NCI-H187 (cell line): ENCODE results near the gene KLHL22.
"Not testable (repeated sequence)": the region's sequence is repeated elsewhere in the genome, so short reads cannot be mapped to it uniquely, and the experiment has no call there.

Experiments
- DNase-seq, 2 experiments: peaks; one replicate each; lab custom pipeline; 2025; lab: John Stamatoyannopoulos, UW

Gene KLHL22

GRCh38 chr22:20420157-20420842, 75.3 kb downstream of the KLHL22 start:
- no peak for DNase-seq

- no peak for DNase-seq
Observed at GRCh38 chr22:20419664-20419951, 76.0 kb downstream of the KLHL22 start.

DNA sequence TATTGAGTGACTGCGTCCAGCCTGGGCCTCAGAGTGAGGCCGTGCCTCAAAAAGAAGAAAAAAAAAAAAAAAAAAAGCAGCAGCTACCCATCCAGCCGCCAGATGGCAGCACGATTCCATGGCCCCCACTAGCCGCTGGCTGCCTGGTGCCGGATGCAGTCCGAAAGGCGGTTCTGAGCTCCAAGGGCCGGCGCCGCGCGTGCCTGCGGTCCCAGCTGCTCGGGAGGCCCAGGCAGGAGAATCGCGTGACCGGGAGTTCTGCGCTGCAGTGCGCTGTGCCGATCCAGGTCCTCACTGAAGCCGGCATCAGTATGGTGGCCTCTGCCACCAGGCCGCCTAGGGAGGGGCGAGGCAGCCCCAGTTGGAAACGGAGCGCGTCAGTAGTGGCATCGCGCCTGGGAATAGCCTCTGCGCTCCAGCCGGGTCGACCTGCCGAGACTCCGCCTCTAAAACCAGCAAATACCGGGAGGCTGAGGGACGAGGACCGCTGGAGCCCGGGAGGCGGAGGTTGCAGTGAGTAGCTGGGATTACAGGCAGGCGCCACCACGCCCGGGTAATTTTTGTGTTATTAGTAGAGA, 77.3 kb downstream of the KLHL22 start:
- DNase-seq = peak; percentile 8 to 11

DNA sequence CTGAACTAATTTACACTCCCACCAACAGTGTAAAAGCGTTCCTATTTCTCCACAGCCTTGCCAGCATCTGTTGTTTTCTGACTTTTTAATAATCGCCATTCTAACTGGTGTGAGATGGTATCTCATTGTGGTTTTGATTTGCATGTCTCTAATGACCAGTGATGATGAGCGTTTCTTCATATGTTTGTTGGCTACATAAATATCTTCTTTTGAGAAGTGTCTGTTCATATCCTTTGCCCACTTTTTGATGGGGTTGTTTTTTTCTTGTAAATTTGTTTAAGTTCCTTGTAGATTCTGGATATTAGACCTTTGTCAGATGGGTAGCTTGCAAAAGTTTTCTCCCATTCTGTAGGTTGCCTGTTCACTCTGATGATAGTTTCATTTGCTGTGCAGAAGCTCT, 79.9 kb downstream of the KLHL22 start:
- DNase-seq = not testable (repeated sequence)

- not testable (repeated sequence) for DNase-seq
Observed at GRCh38 chr22:20415241-20415640, 80.4 kb downstream of the KLHL22 start.

DNA sequence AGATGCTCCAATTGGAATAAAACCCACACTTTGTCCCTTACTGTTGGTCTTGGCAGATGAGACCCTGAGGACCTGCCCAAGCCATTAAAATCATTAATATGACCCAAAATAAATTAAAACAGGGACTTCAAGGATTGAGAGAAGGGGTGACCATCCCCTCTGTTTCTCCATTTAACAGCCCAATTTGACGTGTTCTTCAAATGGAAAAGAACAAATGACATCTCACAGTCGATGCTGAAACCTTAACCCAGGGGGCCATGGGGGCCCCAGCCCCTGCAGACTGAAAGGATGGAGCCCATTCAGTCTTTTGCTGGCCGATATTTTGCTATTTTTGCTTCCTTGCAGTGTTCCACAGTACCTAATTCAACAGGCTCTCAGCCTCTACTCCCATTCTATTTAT, 81.1 kb downstream of the KLHL22 start:
- DNase-seq = no peak

DNA sequence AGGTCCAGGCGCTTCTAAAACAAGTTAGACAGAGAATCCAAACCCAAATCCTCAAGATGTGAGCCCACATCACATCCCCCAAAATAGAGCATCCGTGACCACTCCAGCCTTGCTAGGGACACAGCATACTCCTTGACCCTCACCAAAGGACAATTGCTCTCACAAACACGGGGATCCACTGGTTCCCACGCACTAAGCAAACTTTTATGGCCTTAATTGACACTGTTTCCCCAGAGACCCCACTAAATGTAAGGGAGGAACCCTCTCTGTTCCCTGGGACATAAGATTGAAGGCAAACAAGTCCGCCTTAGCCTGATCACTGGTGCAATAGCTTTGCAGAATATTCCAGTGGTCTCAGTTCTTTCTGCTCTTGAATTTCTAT, 81.5 kb downstream of the KLHL22 start:
- no peak for DNase-seq

DNA sequence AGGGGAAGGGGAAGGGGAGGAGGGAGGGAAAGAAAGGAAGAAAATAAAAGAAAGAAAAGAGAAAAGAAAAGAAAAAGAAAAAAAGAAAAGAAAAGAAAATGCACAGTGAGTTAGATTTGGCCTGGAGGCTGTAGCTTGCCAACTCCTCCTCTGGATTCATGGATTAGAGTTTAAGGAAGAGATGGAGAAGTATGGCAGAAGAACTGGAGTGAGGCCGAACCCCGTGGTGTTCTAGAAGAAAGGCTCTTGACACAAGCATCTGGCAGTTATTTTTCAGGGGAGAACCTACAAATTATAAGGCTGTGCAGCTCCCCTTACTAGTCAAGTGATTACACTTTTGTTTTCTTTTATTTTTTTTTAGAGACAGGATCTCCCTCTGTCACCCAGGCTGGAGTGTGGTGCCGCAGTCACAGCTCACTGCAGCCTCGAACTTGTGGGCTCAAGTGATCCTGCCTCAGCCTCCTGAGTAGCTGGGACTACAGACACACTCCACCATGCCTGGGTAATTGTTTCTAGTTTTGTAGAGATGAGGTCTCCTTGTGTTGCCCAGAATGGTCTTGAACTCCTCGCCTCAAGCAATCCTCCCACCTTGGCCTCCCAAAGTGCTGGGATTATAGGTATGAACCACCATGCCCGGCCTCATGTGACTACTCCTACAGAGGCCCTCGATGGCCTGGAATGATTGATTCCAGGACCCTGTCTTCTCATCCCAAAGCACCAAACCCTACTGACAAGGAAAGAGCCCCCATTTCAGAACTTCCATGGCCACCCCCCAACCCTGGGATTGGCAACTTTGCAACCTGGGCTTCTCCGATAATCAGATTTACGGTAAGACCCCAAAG, 82.2 kb downstream of the KLHL22 start:
- no peak for DNase-seq

GRCh38 chr22:20412474-20413216, 83.0 kb downstream of the KLHL22 start:
- no peak for DNase-seq

DNA sequence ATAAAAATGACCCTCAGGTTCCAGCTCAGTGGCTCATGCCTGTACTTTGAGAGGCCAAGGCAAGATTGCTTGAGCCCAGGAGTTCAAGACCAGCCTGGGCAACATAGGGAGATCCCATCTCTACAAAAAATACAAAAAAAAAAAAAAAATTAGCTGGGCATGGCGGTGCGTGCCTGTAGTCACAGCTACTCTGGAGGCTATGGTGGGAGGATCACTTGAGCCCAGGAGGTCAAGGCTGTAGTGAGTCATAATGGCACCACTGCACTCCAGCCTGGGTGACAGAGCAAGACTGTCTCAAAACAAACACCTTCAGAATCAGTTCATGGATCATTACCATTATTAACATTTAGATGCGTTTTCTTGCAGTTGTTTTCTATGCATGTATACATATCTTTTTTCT, 86.2 kb downstream of the KLHL22 start:
- not testable (repeated sequence) for DNase-seq

- no peak for DNase-seq
Observed at GRCh38 chr22:20408891-20409290, 86.7 kb downstream of the KLHL22 start.

DNA sequence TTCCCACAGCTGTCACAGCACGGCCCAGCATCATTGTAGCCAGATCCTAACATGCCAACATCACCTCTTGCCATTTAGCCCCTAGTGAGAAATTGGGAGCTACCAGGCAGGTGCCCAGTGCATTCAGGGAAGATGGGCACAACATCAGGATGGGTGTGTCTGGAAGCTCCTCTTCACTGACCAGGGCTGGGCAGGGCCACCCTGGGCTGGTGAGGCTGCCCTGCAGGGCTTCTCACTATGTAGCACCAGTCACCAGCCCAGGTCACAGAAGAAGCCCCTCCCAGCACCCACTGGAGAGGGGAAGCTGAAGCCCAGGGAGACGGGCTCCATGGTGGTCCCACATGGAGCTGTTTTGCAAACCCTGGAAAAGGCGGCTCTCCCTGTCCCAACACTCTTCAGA, 87.8 kb downstream of the KLHL22 start:
- DNase-seq = no peak

DNA sequence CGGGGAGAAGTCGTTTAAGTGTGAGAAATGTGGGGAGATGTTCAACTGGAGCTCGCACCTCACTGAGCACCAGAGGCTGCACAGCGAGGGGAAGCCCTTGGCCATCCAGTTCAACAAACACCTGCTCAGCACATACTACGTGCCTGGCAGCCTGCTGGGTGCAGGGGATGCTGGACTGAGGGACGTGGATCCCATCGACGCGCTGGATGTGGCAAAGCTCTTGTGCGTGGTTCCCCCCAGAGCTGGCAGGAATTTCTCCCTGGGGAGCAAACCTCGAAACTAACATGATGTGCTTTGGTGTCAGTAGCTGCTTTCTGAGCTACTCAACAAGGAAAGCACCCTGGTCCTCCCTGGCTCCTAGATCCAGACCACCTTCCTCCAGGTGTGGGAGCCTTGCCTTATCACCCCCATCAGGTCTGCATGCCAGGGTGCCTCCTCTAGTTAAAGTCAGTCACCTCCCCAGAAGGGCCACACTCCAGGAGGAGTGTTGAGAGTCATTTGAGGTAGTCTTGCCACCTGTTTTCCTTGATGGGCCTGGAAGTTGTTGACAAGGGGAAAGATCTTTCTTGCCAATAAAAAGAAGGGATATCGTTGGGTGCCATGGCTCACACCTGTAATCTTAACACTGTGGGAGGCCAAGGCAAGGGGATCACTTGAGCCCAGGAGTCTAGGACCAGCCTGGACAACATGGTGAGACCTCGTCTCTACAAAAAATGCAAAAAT, 88.7 kb downstream of the KLHL22 start:
- DNase-seq = no peak

DNA sequence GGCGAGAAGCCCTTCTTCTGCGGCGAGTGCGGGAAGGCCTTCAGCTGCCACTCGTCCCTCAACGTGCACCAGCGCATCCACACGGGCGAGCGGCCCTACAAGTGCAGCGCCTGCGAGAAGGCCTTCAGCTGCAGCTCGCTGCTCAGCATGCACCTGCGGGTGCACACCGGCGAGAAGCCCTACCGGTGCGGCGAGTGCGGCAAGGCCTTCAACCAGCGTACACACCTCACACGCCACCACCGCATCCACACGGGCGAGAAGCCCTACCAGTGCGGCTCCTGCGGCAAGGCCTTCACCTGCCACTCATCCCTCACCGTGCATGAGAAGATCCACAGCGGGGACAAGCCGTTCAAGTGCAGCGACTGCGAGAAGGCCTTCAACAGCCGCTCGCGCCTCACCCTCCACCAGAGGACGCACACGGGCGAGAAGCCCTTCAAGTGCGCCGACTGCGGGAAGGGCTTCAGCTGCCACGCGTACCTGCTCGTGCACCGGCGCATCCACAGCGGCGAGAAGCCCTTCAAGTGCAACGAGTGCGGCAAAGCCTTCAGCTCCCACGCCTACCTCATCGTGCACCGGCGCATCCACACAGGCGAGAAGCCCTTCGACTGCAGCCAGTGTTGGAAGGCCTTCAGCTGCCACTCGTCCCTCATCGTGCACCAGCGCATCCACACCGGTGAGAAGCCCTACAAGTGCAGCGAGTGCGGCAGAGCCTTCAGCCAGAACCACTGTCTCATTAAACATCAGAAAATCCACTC, 89.5 kb downstream of the KLHL22 start:
- DNase-seq = no peak

- no peak for DNase-seq
Observed at GRCh38 chr22:20405291-20405930, 90.2 kb downstream of the KLHL22 start.

DNA sequence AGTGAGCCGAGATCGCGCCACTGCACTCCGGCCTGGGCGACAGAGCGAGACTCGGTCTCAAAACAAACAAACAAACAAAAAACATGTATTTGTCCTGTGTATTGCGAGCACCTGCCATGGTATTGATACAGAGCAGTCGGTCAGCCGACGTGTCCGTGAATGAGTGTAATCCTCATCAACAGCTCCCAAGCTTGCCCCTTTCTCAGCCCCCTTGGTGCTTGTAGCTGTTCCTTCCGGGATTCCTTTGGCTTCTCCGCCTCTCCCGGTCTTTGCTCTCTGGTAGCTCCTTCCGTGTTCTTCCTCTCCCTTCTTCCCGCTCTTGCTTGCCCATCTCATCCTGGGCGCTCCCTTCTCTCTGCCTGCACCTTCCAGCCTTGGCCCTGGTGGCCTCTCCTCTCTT, 90.7 kb downstream of the KLHL22 start:
- DNase-seq = no peak

- no peak for DNase-seq
Observed at GRCh38 chr22:20403779-20404140, 91.8 kb downstream of the KLHL22 start.

- DNase-seq = no peak
Observed at GRCh38 chr22:20402960-20403778, 92.4 kb downstream of the KLHL22 start.

GRCh38 chr22:20401376-20402014, 94.1 kb downstream of the KLHL22 start:
- DNase-seq = no peak
